Measurements from ENCODE around the gene SMAD7.

The SMAD7 gene

DNA sequence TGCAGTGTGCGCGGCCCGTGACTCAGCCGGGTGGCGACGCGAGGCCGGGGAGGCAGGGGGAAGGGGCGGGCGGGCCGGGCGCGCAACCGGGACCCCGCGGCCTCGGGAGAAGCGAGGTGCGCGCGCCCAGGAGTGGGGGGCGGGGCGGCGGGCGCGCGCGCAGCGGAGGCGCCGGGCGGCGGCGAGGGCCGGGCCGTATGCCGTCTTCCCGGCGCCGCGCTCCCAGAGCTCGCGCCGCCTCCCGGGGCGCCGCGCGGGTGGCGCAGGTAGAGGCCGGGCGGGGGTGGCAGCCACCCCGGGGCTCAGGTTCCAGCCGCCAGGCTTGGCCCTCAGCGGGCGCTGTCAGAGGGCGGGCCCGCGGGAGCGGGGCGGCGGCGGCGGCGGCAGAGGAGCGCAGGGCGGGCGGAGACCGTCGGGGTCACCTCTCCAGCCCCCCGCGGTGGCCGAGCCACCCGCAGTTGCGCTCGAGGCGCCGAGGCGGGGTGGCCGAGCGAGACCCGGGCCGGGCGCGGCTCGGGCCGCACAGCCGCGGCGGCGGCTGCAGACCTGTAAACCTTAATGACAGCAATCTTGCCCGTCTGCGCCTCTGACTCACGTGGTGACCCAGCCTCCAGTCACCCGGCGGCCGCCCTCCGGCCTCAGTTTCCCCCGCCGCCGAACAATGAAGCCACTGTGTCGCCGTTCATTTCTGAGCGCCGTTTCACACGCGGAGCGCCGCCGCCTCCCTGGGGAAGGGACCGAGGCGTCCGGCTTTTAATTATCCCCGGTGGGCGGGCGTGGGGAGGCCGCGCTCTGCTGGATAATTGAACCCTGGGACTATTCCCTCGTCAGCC, 25.3 kb upstream of the SMAD7 start:
- Histone ChIP-seq H4K8ac (ENCODE audit: low read depth, low read length) (peak overlapping the region; percentile 90), H3K4me2 (ENCODE audit: low read length) (peak overlapping the region; percentile 89), H2AFZ (ENCODE audit: insufficient read depth, low read length, poor library complexity) (peak overlapping the region; percentile 47), H3K9me3 (ENCODE audit: insufficient read depth, low read depth, low read length) (no peaks in the 10 kb centered on the region), H3K18ac (ENCODE audit: low read length) (peak overlapping the region; percentile 94), H2BK5ac (ENCODE audit: low read depth, low read length, poor library complexity) (peak overlapping the region; percentile 97), H3K27ac (ENCODE audit: low read depth, low read length) (peak overlapping the region; percentile 96), H4K91ac (ENCODE audit: low read depth, low read length) (peak overlapping the region; percentile 100), H4K12ac (ENCODE audit: low read depth, low read length) (peak overlapping the region; percentile 73), H3K36me3 (ENCODE audit: control insufficient read depth in 1 of 2, insufficient read depth in 2 of 2, low read length in 2 of 2) (no peaks in the 10 kb centered on the region), H3K4me3 (ENCODE audit: low read depth, low read length) (peak overlapping the region; percentile 70), H2BK12ac (ENCODE audit: low read length) (peak overlapping the region; percentile 89), H2BK120ac (ENCODE audit: insufficient read depth, low read length, poor library complexity) (peak overlapping the region; percentile 97), H3K79me1 (ENCODE audit: low read length) (peaks cover 40% of the 10 kb centered on the region), H3K27me3 (ENCODE audit: insufficient read depth, low read length) (no peaks in the 10 kb centered on the region), H3K4me1 (ENCODE audit: control insufficient read depth in 1 of 2, insufficient read depth in 2 of 2, low read length in 2 of 2) (peaks cover 16 to 29% of the 10 kb centered on the region in 2 experiments), H3K4ac (ENCODE audit: low read depth, low read length) (peak overlapping the region; percentile 77), H3K79me2 (ENCODE audit: control insufficient read depth, insufficient read depth, low read length, poor library complexity) (peaks cover 9% of the 10 kb centered on the region), H3K23ac (ENCODE audit: low read length) (no peak overlapping the region), H3K14ac (ENCODE audit: low read length) (peak overlapping the region; percentile 92), H2AK5ac (ENCODE audit: low read length) (no peak overlapping the region), H3K9ac (ENCODE audit: low read length) (no peak overlapping the region)
- no CpG with 5 or more reads among the region's 119 CpGs for WGBS (ENCODE audit: extremely low coverage, insufficient coverage, insufficient read length)
- peak in 1 of 2 donors; percentile 61 for DNase-seq

DNA sequence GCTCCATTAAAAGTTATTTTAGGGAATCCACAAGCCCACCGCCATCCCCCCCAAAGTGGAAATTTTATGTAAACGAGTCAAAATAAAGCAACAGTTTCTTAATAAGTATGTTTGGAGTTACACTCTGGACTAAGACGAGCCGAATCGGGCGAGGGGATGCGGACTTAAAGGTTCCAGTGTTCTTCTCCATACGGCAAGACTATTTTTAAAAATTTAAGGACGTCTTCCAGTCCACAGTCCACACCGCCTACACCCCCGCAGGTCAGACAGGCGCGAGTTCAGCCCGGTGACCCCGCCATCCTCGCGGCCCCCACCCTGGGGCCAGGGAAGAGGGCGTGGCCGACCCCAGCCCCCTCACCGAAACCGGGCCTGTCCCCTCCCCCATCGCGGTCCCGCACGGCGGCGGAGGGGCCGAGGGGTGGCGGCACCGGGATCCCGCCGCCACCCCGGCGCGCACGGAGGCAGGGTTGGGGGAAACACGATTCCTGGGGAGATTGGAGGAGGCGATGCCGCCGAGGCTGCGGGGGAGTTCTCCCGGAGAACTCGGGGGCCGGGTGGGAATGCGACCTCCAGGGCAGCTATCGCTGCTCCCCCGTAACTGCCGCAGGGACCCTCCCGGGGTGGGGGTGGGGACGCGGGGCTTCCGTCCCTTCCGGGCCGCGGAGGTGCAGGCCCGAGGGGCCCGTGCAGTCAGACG, 24.5 kb upstream of the SMAD7 start:
- Histone ChIP-seq H3K36me3 (ENCODE audit: control insufficient read depth in 1 of 2, insufficient read depth in 2 of 2, low read length in 2 of 2) (no peaks in the 10 kb centered on the region), H3K4ac (ENCODE audit: low read depth, low read length) (peak overlapping the region; percentile 83), H4K91ac (ENCODE audit: low read depth, low read length) (peak overlapping the region; percentile 100), H3K9me3 (ENCODE audit: insufficient read depth, low read depth, low read length) (no peaks in the 10 kb centered on the region), H4K12ac (ENCODE audit: low read depth, low read length) (peak overlapping the region; percentile 76), H4K8ac (ENCODE audit: low read depth, low read length) (peak overlapping the region; percentile 90), H3K79me1 (ENCODE audit: low read length) (peaks cover 38% of the 10 kb centered on the region), H3K14ac (ENCODE audit: low read length) (peak overlapping the region; percentile 92), H2AFZ (ENCODE audit: insufficient read depth, low read length, poor library complexity) (peak overlapping the region; percentile 84), H3K79me2 (ENCODE audit: control insufficient read depth, insufficient read depth, low read length, poor library complexity) (peaks cover 9% of the 10 kb centered on the region), H3K4me1 (ENCODE audit: control insufficient read depth in 1 of 2, insufficient read depth in 2 of 2, low read length in 2 of 2) (peaks cover 16 to 26% of the 10 kb centered on the region in 2 experiments), H3K18ac (ENCODE audit: low read length) (peak overlapping the region; percentile 94), H3K27ac (ENCODE audit: low read depth, low read length) (peak overlapping the region; percentile 96), H2AK5ac (ENCODE audit: low read length) (peak overlapping the region; percentile 72), H2BK12ac (ENCODE audit: low read length) (peak overlapping the region; percentile 93), H3K9ac (ENCODE audit: low read length) (peak overlapping the region; percentile 83), H3K27me3 (ENCODE audit: insufficient read depth, low read length) (no peaks in the 10 kb centered on the region), H2BK5ac (ENCODE audit: low read depth, low read length, poor library complexity) (peak overlapping the region; percentile 97), H3K4me3 (ENCODE audit: low read depth, low read length) (peak overlapping the region; percentile 70), H3K23ac (ENCODE audit: low read length) (no peak overlapping the region), H2BK120ac (ENCODE audit: insufficient read depth, low read length, poor library complexity) (peak overlapping the region; percentile 96), H3K4me2 (ENCODE audit: low read length) (peak overlapping the region; percentile 89)
- no CpG with 5 or more reads among the region's 58 CpGs for WGBS (ENCODE audit: extremely low coverage, insufficient coverage, insufficient read length)
- no peak for DNase-seq

DNA sequence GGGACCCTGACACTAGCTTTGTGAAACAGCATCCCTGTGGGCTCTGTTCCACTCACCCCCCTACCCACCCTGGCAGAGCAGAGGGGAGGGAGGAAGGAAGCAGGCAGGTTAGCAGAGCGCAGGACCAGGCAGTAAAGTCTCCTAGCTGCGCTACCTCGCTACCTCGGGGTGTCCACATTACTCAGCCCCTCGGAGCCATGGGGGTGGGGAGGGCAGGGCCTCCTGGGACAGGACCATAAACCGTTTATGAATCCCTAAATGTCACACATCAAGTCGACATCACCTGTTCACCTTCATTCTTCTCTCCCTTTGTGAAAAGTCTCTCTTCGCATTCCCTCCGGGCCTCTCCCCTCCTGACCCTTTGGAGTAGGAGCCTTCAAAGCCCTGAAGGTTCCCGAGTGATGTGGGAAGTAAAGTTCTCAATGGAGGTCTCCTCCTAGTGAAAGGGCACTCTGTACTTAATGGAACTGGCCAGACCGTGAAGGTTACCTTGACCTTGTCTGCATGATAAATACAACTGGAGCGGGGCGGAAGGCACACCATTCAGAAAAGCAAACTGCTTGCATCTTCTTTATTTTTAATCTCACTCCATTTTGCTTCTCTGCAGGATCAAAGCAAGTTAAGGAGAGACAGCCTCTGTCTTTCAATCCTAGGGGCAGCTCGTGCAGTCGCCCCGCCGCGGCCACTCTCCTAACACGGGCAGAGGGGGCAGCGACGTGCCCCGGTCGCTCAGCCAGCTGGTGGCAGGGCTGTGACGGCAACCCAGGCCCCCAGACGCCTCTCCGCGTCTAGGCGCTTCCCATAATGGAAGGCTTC, 23.7 kb upstream of the SMAD7 start:
- Histone ChIP-seq H3K9me3 (ENCODE audit: insufficient read depth, low read depth, low read length) (no peaks in the 10 kb centered on the region), H3K18ac (ENCODE audit: low read length) (peak overlapping the region; percentile 94), H3K27me3 (ENCODE audit: insufficient read depth, low read length) (no peaks in the 10 kb centered on the region), H3K4me2 (ENCODE audit: low read length) (peak overlapping the region; percentile 89), H2AFZ (ENCODE audit: insufficient read depth, low read length, poor library complexity) (peak overlapping the region; percentile 64), H3K9ac (ENCODE audit: low read length) (no peak overlapping the region), H2AK5ac (ENCODE audit: low read length) (peak overlapping the region; percentile 67), H4K12ac (ENCODE audit: low read depth, low read length) (peak overlapping the region; percentile 39), H2BK120ac (ENCODE audit: insufficient read depth, low read length, poor library complexity) (peak overlapping the region; percentile 96), H3K27ac (ENCODE audit: low read depth, low read length) (peak overlapping the region; percentile 96), H3K14ac (ENCODE audit: low read length) (peak overlapping the region; percentile 92), H2BK5ac (ENCODE audit: low read depth, low read length, poor library complexity) (peak overlapping the region; percentile 97), H3K23ac (ENCODE audit: low read length) (no peak overlapping the region), H3K4me3 (ENCODE audit: low read depth, low read length) (peak overlapping the region; percentile 38), H3K36me3 (ENCODE audit: control insufficient read depth in 1 of 2, insufficient read depth in 2 of 2, low read length in 2 of 2) (no peaks in the 10 kb centered on the region), H4K91ac (ENCODE audit: low read depth, low read length) (peak overlapping the region; percentile 100), H3K4ac (ENCODE audit: low read depth, low read length) (peak overlapping the region; percentile 83), H3K79me2 (ENCODE audit: control insufficient read depth, insufficient read depth, low read length, poor library complexity) (peaks cover 9% of the 10 kb centered on the region), H3K79me1 (ENCODE audit: low read length) (peaks cover 33% of the 10 kb centered on the region), H3K4me1 (ENCODE audit: control insufficient read depth in 1 of 2, insufficient read depth in 2 of 2, low read length in 2 of 2) (peaks cover 16 to 19% of the 10 kb centered on the region in 2 experiments), H4K8ac (ENCODE audit: low read depth, low read length) (peak overlapping the region; percentile 90), H2BK12ac (ENCODE audit: low read length) (peak overlapping the region; percentile 93)
- no CpG with 5 or more reads among the region's 28 CpGs for WGBS (ENCODE audit: extremely low coverage, insufficient coverage, insufficient read length)
- DNase-seq = no peak

DNA sequence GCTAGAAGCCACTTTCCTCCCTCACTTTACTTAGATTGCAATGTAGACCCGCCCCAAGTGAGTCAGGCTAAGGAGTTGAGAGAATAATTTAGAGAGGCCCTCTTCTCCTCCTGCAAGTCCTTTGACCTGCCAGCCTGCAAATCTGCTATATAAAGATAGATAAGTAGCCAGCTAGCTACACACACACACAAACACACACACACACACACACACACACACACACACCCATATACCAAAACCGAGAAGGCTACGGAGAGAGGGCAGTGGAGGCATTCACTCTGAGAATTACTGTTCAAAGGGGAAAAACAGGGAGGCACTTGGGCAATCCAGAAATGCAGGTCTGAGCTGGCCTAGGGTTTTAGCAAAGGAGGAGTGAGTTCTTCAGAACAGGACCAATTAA, 23.0 kb upstream of the SMAD7 start:
- no peak overlapping the region for H3K4me3 ChIP-seq (ENCODE audit: low read depth, low read length)
- no peak overlapping the region for H3K4ac ChIP-seq (ENCODE audit: low read depth, low read length)
- peak overlapping the region; percentile 42 for H2AK5ac ChIP-seq (ENCODE audit: low read length)
- H4K91ac ChIP-seq (ENCODE audit: low read depth, low read length) = peak overlapping the region; percentile 100
- H4K12ac ChIP-seq (ENCODE audit: low read depth, low read length) = no peak overlapping the region
- no peak overlapping the region for H3K9ac ChIP-seq (ENCODE audit: low read length)
- H3K4me1 ChIP-seq (ENCODE audit: control insufficient read depth in 1 of 2, insufficient read depth in 2 of 2, low read length in 2 of 2) = peaks cover 19% of the 10 kb centered on the region in 2 experiments
- peak overlapping the region; percentile 92 for H2BK12ac ChIP-seq (ENCODE audit: low read length)
- peak in 1 of 2 donors; percentile 40 for DNase-seq
- H2BK120ac ChIP-seq (ENCODE audit: insufficient read depth, low read length, poor library complexity) = peak overlapping the region; percentile 50
- H3K27ac ChIP-seq (ENCODE audit: low read depth, low read length) = peak overlapping the region; percentile 96
- H3K14ac ChIP-seq (ENCODE audit: low read length) = no peak overlapping the region
- H3K27me3 ChIP-seq (ENCODE audit: insufficient read depth, low read length) = no peaks in the 10 kb centered on the region
- peaks cover 2% of the 10 kb centered on the region for H3K9me3 ChIP-seq (ENCODE audit: insufficient read depth, low read depth, low read length)
- H2AFZ ChIP-seq (ENCODE audit: insufficient read depth, low read length, poor library complexity) = no peak overlapping the region
- no CpG with 5 or more reads among the region's 3 CpGs for WGBS (ENCODE audit: extremely low coverage, insufficient coverage, insufficient read length)
- H3K23ac ChIP-seq (ENCODE audit: low read length) = no peak overlapping the region
- H3K79me1 ChIP-seq (ENCODE audit: low read length) = peaks cover 38% of the 10 kb centered on the region
- no peak overlapping the region for H3K4me2 ChIP-seq (ENCODE audit: low read length)
- no peaks in the 10 kb centered on the region for H3K36me3 ChIP-seq (ENCODE audit: control insufficient read depth in 1 of 2, insufficient read depth in 2 of 2, low read length in 2 of 2)
- H3K18ac ChIP-seq (ENCODE audit: low read length) = no peak overlapping the region
- peak overlapping the region; percentile 48 for H2BK5ac ChIP-seq (ENCODE audit: low read depth, low read length, poor library complexity)
- peaks cover 9% of the 10 kb centered on the region for H3K79me2 ChIP-seq (ENCODE audit: control insufficient read depth, insufficient read depth, low read length, poor library complexity)
- no peak overlapping the region for H4K8ac ChIP-seq (ENCODE audit: low read depth, low read length)
